GM19467 (cell line): Measurements from ENCODE around the gene DHRS12.

Experiments used
- ATAC-seq: cut with Tn5 transposase; IDR thresholded peaks from one replicate; pipeline ENCODE4 v1.9.1; 2021; ENCODE audit warnings: mild to moderate bottlenecking, moderate library complexity; ENCODE audit not compliant: unreplicated experiment

The DHRS12 gene

DNA sequence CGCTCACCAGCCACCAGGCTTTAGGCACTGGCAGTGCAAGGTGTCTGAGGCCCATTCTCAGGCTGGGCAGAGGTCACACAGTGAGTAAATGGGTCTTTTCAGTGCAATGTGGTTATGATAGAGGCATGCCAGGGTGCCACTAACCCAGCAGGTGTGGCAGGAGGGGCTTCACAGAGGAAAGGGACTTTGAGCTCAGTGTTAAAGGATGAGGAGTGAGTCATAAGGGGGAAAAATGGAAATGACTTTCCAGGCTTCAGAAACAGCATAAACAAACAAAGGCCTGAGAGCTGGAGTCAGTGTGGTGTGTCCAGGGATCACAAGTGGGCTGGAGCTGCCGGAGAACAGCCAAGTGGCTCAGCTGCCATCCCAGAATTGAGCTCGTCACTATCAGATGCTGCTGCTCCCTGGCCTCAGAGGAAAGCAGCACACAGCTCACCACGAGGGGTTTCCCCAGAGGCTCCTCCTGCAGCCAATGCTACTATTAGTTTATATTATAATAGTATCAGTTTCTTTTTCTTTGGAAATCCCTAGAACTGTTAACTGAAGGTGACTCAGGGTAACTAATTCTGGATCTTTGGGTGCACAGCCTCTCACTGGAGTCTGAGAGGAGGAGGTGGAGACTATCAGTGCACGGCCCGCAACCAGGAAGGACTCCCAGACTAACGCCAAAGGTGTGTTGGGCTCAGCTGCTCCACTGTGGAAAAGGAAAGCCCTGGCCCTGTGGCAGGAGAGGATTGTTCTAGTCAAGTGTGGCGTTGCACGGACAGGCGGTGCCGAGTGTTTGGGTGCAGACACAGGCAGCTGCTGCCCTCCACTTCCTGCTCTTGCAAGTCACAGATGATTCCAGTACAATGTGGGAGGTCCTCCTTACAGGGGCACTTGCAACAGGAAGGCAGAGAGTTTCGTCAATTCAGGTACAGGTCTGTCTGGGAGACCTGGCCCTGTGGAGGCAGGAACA is 39.5 kb downstream of the DHRS12 start:
- ATAC-seq: peak; percentile 83

DNA sequence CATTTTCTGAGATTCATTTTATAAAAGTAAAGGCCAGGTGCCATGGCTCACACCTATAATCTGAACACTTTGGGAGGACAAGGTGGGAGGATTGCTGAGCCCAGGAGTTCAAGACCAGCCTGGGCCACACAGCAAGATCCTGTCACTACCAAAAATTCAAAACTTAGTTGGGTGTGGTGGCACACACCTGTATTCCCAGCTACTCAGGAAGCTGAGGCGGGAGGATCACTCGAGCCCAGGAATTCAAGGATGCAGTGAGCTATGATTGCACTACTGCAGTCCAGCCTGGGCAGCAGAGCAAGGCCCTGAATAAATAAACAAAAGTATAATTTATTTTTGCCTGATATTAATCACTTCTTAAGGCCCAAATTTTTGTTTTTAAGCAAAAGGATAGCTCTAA is 40.5 kb downstream of the DHRS12 start:
- ATAC-seq: no peak

DNA sequence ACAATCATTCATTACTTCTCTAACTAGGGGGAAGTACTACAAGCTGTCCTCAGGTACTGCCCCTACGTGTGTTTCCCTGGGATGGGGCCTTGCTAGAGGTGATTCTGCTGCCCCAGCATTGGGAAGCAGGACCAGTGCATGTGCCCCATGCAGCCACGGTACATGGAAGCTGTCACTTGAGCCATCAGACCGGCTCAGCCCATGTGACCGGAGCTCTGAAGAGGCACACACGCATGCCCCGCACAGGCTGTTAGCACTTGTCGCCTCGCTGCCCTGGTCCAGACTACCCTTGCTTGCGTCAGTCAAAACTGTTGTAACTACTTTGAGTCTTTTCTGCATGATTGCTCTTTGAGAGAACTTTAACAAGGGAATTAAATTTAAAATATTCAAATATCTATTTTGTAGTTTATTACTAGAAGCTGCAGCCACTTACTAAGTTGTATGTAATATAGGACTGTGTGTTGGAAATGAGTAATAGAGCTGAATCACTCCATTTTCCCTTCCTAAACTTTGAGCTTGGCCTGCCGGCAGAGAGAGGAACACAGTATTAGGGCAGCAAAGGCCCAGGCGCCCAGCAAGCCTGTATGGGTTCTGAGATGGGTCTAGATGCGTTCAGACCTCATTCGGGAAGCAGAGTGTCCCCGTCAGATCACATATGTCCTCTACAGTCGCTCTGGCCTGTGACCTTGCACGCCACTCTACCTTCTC is 42.2 kb downstream of the DHRS12 start:
- ATAC-seq: no peak

DNA sequence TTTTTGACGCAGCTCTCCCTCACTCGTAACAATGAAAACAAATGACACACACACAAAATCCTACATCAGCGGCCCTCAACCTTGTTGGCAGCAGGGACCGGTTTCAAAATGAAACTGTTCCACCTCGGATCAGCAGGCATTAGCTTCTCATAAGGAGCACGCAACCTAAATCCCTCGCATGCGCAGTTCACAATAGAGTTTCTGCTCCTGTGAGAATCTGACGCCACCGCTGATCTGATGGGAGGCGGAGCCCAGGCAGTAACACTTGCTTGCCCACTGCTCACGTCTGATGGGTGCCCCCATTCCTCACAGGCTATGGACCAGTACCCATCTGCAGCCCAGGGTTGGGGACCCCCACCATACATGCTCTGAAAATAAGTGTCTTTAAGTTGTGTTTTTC is 43.4 kb downstream of the DHRS12 start:
- ATAC-seq: no peak

- ATAC-seq: no peak
These were observed 44.7 kb downstream of the DHRS12 start for GRCh38 chr13:51759240-51759639.

DNA sequence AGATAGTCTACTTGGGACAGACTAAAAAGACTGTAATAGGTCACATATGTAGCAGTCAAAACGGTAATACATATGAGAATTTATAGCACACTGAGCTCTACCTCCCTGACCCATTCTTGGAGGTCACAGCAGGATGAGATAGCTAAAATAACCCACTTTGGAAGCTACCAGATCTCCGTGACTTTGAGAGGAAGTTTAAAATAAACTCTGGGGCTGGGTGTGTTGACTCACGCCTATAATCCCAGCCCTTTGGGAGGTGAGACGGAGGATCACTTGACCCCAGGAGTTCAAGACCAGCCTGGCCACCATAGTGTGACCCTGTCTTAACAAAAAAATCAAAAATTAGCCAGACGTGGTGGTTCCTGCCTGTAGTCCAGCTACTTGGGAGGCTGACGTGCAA is 45.3 kb downstream of the DHRS12 start:
- no peak for ATAC-seq

DNA sequence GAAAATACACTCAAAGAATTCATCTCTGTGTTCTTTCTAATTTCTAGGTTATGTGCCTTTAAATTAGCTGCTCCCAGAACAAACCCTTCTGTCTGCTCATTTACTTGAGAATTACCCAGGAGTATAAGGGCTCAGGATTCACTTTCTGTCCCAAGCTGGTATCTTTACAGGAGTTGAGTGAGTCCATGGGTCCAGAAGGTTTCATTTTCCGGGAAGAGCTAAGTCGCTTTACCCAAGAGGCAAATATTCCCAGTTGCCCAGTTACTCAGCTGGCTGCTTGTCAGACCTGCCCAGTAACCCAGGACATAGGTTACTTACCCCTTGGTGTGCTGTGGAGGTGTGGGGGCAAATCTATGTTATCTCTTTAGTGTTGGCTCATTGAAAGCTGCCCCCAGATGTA is 47.3 kb downstream of the DHRS12 start:
- no peak for ATAC-seq

- no peak for ATAC-seq
These were observed 56.2 kb downstream of the DHRS12 start for GRCh38 chr13:51747438-51748434.

GRCh38 chr13:51746802-51747201 is 57.2 kb downstream of the DHRS12 start:
- no peak for ATAC-seq

- ATAC-seq: no peak
These were observed 58.7 kb downstream of the DHRS12 start for GRCh38 chr13:51745243-51745642.

DNA sequence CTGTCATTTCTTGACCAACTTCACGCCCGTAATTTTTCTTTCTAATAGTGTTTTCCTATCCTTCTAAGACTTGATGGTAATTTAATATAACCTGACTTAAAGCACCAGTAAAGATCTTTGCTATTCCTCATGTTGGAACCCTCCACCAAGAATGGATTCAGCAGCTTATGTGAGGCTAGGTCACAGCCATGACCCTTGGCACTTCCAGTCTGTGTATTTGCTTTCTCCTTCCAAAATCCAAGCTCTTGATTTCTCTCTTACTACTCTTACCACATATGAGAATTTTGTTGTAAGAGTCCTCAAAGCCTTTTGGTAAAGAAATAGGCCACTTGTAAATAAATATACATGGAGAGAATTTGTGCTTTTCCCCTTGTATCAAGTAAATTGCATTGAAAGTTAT is 61.4 kb downstream of the DHRS12 start:
- ATAC-seq: no peak

GRCh38 chr13:51742031-51742430 is 61.9 kb downstream of the DHRS12 start:
- ATAC-seq: no peak

GRCh38 chr13:51740698-51741097 is 63.3 kb downstream of the DHRS12 start:
- no peak for ATAC-seq

GRCh38 chr13:51739027-51739764 is 64.8 kb downstream of the DHRS12 start:
- no peak for ATAC-seq

DNA sequence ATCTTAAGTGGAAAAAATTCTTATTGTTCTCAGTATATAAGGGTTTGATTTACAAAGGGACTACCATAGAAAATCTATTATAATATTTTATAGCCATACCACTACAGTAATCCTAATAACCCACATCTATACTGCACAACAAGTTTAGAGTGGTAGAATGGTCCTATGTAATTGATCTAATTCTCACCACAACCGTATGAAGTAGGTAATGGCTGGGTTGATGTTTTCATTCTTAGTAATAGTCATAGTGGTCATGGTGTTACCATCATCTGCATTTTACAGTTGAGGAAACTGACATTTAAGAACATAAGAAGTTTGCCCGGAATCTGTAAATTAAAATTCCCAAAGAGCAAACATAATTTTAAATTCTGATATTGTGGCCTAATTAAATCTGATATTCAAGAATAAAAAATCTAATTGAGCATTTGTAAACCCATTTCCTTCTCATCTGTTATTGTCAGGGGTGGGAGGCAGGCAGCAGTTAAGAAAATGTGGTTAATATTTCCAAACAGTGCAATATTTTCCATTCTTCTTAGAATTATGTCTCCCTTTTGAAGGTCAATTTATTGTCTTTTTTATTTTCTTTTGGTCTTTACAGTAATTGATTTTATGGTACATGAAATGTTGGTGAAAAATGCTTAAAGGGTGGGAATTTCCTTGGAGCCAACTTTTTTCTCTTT is 65.6 kb downstream of the DHRS12 start:
- ATAC-seq: no peak

DNA sequence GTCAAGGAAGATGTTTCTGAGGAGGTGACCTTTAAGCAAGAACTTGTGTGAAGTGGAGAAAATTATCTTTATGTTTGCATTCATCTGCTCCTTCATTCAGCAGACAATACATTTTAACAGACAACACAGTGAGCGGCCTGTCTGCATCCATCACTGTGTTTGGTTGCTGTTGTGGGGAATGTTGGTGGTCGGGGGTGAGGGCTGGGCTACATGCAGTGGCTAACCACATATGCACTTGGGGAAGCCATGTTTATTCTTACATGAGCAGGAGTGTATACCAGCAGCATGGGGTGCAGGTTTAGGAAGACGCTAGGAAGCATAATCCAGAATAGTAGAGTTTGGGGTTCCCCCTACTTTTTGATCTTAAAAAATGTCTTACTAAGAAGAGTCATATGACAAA is 66.4 kb downstream of the DHRS12 start:
- no peak for ATAC-seq

- ATAC-seq: no peak
These were observed 69.2 kb downstream of the DHRS12 start for GRCh38 chr13:51734786-51735185.

DNA sequence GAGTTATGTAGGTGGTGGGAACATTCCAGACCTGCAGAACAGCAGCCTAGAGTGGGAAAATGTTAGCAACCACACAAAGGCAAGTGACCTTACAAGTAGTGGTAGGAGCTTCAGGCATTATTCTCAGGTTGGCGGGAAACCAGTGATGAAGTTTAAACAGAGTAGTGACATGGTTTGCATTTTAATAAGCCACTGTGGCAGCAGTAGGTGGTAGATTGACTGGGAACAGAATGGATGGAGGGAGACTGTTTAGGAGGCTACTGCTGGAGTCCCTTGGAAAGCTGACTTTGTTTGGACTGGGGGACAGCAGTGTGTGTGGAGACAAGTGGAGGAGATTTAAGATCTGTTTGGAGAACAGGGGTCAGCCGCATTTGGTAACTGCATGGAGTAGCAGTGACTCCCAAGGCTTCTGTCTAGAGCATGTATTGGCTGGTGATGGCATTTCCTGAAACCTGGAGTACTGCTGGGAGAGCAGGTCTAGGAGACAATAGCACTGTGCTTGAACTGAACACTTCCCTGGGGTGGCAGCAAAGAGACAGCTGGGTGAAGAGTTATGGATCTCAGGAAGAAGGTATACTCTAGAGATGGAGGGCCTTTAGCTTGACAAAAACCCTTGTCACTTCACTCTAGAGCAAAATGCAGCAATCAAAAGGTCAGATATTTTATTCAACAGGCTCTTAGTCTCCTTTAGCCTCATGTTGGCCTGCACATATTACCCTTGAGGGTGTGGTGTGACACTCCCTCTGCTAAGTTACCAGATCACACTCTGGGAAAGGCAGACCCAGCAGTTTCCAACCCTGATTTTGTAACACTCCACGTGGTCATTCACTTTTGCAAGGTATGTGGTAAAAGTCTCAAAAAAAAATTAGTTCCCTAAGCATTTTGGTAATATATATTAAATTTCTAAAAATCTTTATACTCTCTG is 70.3 kb downstream of the DHRS12 start:
- ATAC-seq: no peak

DNA sequence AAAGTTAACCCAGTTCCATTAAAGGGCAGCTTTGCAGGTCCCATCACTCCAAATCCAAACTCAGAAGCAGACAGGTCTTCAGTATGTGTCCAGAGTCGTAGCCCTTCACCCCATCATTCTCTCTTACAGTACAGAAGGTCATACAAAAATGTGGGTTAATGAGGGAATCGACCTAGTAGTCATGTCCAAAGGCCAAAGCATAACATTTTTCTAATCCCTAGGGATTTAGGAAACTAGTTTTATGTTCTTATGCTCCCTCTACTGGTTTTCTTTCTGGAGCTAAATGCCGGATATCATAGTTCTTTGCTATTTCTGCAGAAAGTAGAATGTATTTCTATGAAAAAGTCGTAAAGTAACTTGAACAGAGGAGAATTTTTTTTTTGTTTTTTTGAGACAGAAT is 72.2 kb downstream of the DHRS12 start:
- ATAC-seq: no peak
